IPS-NIHi11 (cell line): ENCODE data around the gene PPP1R15A.
"Not testable (repeated sequence)": the region's sequence is repeated elsewhere in the genome, so short reads cannot be mapped to it uniquely, and the experiment has no call there.

Source experiments
- DNase-seq: peaks from one replicate; pipeline ENCODE4 v3.0.0; 2012; ENCODE audit warnings: mixed read lengths, low spot score

PPP1R15A gene

GRCh38 chr19:48915757-48916156 is 43.5 kb downstream of the PPP1R15A start:
- DNase-seq = no peak

- DNase-seq = no peak
Measured at GRCh38 chr19:48918071-48918470, 45.9 kb downstream of the PPP1R15A start.

- DNase-seq = peak; percentile 84
Measured at GRCh38 chr19:48918801-48919247, 46.6 kb downstream of the PPP1R15A start.

GRCh38 chr19:48919271-48919670 is 47.0 kb downstream of the PPP1R15A start:
- not testable (repeated sequence) for DNase-seq

- DNase-seq = no peak
Measured at GRCh38 chr19:48920949-48921348, 48.7 kb downstream of the PPP1R15A start.

GRCh38 chr19:48921721-48922500 is 49.7 kb downstream of the PPP1R15A start:
- DNase-seq = no peak

- no peak for DNase-seq
Measured at GRCh38 chr19:48922548-48923490, 50.6 kb downstream of the PPP1R15A start.

GRCh38 chr19:48925240-48925843 is 53.1 kb downstream of the PPP1R15A start:
- no peak for DNase-seq
